CD4-positive, alpha-beta T cell treated with Interleukin-12 subunit alpha and Interleukin-12 subunit beta, for 1 hour (primary cell): ENCODE measurements around the gene RGL1.

Source experiments
- DNase-seq: peaks from one replicate; pipeline ENCODE4 v3.0.0-alpha.2; 2020

RGL1 gene

GRCh38 chr1:183787704-183788103 is 17.2 kb upstream of the RGL1 start:
- DNase-seq: no peak

- no peak for DNase-seq
Observed at GRCh38 chr1:183791319-183791718, 13.6 kb upstream of the RGL1 start.

DNA sequence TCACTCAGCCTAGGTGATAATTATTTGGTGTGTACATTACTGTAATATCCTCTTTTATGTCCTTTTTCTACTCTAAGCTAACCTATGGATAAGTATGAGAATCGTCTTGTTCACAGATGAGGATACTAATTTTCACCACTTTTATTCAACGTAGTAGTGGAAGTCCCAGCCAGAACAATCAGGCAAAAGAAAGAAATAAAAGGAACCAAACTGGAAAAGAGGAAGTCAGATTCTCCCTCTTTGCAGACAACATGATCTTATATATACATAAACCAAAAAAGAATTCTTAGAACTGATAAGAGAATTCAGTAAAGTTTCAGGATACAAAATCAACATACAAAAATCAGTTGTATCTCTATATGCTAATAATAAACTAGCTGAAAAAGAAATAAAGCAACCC is 12.6 kb upstream of the RGL1 start:
- no peak for DNase-seq

- no peak for DNase-seq
Observed at GRCh38 chr1:183794088-183794487, 10.8 kb upstream of the RGL1 start.

DNA sequence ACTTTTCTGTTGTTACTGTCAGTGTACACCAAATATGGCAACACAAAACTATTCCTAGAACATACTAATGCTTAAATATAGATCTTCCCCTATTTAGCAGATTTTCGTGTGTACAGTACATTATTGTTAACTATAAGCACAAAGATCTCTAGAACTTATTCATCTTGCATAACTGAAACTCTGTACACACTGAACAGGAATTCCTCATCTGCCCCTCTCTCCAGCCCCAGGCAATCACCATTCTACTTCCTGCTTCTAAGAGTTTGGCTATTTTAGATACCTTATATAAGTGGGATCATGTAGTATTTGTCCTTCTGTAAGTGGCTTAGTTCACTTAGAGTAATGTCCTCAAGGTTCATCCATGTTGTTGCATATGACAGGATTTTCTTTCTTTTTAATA is 4.5 kb upstream of the RGL1 start:
- no peak for DNase-seq

GRCh38 chr1:183801649-183802048 is 3.3 kb upstream of the RGL1 start:
- DNase-seq: no peak

DNA sequence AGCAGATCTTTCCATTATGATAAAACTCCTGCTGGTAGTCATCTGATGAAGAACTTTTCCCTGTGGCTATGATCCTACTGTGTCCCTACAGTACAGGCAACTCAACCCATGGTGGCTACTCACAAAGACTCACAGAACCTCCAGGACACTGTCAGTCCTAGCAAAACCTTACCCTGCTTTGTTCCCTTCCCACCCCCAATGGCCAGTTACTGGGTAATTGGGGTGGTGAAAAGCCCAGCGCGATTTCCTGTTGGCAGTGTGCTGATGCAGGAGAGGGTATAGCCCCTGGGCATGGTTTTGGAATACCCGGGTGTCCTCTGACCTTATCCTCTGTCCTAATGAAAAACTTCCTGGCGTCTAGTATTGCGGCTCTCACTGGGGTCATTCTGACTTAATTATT is 533 bp upstream of the RGL1 start:
- no peak for DNase-seq

DNA sequence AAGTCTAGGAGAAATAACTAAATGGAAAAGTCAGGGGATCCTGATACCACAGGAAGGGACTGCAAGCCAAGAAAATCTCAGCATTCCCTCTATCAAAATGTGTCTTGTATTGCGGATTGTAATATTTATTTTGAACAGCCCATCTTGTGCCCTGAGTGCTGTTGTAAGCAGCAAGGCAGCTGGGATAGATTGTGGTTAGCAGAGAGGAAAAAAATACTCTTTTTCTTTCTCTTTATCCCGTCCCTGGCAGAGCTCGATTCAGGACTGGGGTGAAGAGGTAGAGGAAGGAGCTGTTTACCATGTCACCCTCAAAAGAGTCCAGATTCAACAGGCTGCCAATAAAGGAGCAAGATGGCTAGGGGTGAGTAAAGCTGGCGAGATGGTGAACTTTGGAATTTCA is 1.2 kb downstream of the RGL1 start:
- no peak for DNase-seq

GRCh38 chr1:183806675-183807074 is 1.8 kb downstream of the RGL1 start:
- no peak for DNase-seq

- no peak for DNase-seq
Observed at GRCh38 chr1:183807549-183808168, 2.7 kb downstream of the RGL1 start.

- DNase-seq: no peak
Observed at GRCh38 chr1:183808296-183809027, 3.5 kb downstream of the RGL1 start.

- no peak for DNase-seq
Observed at GRCh38 chr1:183810121-183810520, 5.2 kb downstream of the RGL1 start.

DNA sequence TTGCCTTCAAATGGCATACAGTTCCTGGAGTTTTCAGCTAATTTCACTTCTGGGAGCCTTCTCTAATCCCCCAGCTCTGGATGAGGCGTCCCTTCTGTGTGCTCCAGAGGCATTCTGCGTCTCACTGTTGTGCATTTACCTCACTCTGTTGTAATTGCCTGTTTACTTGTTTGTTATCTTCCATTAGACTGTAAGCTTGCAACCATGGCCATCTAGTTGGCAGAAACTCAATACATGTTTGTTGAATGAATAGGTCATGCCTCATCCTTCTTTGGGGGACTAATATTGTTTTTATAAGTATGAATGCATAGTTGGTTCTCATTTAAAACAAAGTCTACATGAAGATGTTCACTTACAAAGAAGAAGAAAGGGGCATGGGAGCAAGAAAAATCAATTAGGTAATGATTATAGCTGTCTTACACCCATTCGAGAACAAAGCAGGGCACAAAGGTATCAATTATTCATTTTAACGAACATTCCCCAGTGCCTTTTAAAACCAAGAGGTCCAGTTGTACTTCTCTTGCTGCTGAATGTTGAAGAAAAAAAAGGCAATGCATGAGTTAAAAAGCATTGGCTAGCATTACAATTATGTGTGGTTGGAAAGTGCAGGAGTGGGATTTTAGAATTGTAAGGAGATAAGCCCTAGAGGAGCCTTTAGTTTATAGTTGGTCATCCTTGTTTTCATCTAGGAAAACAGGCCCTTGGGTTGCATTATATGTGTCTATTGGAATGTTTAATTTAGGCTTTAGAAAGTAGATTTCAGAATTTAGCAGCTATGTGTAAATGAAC is 6.0 kb downstream of the RGL1 start:
- no peak for DNase-seq

DNA sequence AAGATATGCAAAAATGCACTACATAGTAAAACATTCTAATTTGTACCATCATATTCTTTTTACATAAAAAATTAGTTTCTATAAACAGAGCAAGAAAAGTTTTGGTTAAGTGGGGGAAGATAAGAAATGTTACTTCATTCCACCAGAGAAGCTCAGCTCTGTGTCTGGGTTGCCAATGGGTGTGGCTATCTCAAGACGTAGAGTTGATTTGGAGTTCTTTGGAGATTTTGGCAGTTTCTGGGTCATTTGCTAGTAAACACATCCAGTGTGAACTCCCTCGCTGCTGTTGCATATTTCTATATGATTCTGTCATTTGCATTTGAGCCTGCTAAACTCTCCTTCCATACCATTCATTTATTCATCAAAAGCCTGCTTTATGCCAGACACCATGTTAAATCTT is 7.2 kb downstream of the RGL1 start:
- no peak for DNase-seq

DNA sequence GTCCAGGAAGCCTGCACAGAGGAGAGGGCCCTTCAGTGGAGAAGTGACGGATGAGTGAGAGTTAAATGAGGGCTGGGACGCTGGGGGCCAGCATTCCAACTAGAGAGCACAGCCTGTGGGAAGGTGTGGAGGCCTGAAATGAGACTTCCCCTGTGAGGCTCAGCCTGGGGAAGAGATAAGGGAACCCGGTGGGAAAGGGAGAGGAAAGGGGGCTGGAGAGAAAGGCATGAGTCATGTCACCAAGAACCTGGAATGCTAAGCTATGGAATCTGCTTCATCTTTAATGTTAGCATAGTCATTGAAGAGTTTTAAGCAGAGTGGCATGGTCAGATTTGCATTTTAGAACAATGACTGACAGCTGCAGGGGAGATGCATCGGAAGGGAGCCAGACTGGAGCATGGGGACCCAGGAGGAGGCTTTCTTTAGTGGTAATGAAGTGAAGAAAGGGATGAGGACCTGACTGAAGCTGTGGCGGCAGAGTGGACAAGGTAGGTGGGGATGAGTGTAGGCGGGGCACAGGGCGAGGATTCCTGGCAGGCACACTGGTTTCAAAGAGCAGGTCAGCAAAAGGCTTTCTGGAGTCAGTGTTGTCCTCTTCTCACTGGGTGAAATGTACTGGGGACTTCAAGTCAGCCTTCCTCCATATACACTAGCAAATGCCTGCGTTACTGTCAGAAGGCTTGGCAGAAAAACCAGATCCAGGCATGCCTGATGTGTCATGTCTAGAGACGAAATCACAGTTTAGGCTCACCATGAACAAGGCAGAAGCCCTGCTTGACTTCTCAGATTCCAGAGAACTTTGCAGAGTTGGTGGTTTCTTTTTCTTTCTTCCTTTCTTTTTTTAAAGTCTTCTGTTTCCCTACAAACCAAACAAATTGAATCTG is 8.0 kb downstream of the RGL1 start:
- no peak for DNase-seq

DNA sequence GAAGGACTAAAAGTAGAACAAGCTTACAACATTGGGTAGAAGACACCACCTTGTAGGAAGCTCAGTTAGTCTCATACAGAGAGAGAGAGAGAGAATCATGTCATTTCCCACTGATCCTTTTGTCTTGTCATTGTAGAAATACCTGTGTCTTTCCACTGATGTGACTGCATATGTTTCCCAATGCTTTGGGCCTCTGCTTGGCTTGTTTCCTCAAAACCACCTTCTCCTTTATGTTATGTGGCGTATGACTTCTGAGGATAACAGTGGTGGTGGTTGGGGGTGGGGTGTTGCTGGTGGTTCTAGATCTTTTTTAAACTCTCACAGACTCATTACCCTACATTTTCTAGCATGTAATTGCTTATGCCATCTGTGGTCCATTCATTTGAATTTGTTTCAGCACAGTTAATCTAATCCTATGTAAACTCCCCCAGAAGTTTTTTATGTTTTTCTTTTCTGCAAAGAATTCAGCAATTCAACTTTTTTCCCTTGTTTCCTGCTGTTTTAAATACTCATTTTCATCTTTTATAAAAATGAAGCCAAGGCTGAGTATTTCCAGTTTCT is 9.3 kb downstream of the RGL1 start:
- no peak for DNase-seq

GRCh38 chr1:183816110-183816509 is 11.2 kb downstream of the RGL1 start:
- no peak for DNase-seq

DNA sequence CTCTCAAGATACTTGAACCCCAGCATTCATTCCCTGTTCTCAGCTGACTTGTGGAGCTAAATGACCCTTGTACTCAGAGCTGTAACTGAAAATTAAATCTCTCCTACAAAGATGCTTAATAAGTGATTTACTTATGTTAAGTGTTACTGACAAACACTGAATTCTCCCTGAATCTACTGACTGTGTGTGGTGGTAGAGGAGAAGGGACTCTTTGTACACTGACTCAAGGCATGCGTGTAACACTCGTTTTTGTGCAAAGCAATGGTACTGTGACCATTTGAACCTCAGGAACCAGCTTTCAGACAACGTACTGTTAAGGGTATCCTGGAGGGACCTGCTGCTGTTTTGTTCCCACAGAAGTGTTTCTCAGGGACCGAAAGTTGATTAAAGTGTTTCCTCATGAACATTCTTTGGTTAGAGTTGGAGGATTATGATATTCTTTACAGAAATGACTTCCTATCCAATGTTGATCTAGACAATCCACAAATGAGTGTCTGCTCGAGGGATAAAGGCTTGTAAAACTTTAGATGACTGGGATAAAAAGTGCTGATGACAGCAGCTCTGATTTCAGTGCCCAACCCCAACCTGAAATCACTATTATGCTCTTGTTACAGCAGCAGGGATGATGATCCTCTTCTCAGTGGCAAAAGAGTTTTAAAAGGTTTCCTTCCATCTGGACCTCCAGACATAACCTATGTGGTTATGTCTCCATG is 12.8 kb downstream of the RGL1 start:
- DNase-seq: no peak

- DNase-seq: no peak
Observed at GRCh38 chr1:183819059-183819458, 14.1 kb downstream of the RGL1 start.

DNA sequence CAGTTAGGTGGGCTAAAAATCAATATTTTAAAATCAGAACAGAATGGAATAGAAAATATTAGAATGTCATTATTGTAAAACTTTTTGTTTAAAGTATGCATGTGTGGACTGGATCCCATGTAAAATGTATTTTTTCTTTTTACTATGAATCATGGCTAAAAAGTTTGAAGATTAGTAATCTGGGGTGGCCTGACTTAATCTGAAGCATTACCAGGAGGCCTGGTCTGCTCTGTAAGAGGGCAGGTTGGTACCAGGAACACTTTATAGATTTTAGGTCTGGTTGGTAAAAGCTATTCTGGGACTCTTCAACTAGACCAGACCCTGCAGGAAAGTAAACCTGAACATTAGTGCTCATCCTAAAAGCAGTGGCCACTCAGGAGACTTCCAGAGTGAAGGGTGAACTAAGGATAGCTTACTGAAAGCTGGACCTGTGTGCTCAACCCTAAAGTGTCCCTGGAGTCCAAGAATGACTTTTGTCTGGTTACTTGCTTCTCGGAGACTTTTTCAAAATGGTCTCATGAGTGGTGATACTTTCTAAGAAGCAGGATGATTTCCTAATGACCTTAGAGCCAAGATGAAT is 16.5 kb downstream of the RGL1 start:
- DNase-seq: no peak

DNA sequence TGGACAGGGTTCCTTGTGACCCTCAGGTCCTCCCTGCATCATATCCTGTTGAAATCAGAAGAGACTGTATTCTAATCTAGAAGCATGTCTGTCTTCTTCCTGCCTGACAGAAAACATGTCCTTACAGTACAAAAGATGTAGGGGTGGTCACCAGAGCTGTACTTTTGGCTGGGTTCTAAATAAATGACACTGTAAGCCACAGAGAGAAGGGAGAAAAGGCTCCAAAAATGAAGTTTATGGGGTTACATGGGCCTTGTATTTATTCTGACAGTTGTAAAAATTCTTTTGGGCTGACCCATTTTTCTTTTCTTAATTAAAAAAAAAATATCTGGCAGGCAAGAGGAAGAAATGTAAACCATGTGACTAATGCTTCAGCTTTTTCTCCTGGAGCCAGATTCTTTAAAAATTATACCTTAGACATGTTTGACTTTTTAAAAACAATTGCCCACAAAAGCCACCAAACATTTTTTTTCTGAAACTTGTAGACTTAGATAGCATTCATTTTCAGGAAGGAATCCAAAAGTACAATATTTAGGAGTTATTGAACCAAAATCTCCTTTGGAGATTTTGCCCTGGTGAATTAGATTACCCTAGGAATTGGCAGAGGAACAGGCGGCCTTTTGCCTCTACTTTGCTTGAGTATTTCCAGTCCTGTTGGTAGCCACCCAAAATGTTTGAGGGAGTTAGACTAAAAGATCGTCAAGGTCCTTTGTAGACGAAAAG is 17.1 kb downstream of the RGL1 start:
- no peak for DNase-seq
